Lung (tissue), 12 donors: ENCODE data around the gene CCL7. TPM values are rescaled to one million over a fixed set of nuclear protein-coding genes. Genes with fewer than 3 reads are reported as not detected.
A peak's percentile ranks its signal among the peaks of the same experiment; 100 is the strongest.

ENCODE experiments used
- ATAC-seq: fragments of 200-7000 bp; cut with Tn5 transposase; one replicate; pipeline ENCODE4 v1.9.1; 2020; ENCODE audit warnings: moderate number of reproducible peaks; ENCODE audit not compliant: insufficient read depth, low FRiP score
- DNase-seq, 3 donors: peaks; one replicate each; pipeline ENCODE4 v3.0.0-alpha.2; 2013 to 2017
- H3K27ac ChIP-seq, 2 donors: one replicate each; pipeline ENCODE4 v1.5.1; 2013; ENCODE audit warnings: mild to moderate bottlenecking in 2 of 2, moderate library complexity in 2 of 2, control low read depth in 1 of 2, inconsistent platforms in 1 of 2, low read depth in 1 of 2, low read length in 1 of 2
- H3K27me3 ChIP-seq, 3 donors: one replicate each; pipeline ENCODE4 v1.5.1; 2013; ENCODE audit warnings: low read length in 2 of 3; ENCODE audit not compliant: control insufficient read depth in 3 of 3, insufficient read depth in 3 of 3
- H3K36me3 ChIP-seq, 4 donors: one replicate each; pipeline ENCODE4 v1.5.1; 2013; ENCODE audit warnings: low read length in 4 of 4, mild to moderate bottlenecking in 1 of 4, moderate library complexity in 1 of 4; ENCODE audit not compliant: control insufficient read depth in 4 of 4, insufficient read depth in 4 of 4
- H3K4me1 ChIP-seq, 5 donors: one replicate each; pipeline ENCODE4 v1.5.1; 2013; ENCODE audit warnings: low read length in 5 of 5, mild to moderate bottlenecking in 2 of 5, moderate library complexity in 1 of 5; ENCODE audit not compliant: control insufficient read depth in 5 of 5, insufficient read depth in 5 of 5
- H3K4me3 ChIP-seq: one replicate; pipeline ENCODE4 v1.5.1; 2013; ENCODE audit warnings: mild to moderate bottlenecking, control low read depth, moderate library complexity
- H3K9ac ChIP-seq, 2 donors: one replicate each; pipeline ENCODE4 v1.5.1; 2013; ENCODE audit warnings: low read length in 2 of 2, control low read depth in 1 of 2; ENCODE audit not compliant: insufficient read depth in 1 of 2
- H3K9me3 ChIP-seq, 4 donors: one replicate each; pipeline ENCODE4 v1.5.1; 2013; ENCODE audit warnings: low read length in 3 of 4, mild to moderate bottlenecking in 1 of 4, moderate library complexity in 1 of 4; ENCODE audit not compliant: control insufficient read depth in 4 of 4, insufficient read depth in 3 of 4
- WGBS, 2 donors: extraction: QIAGEN DNeasy Blood & Tissue Kit; methylation state at CpG; one replicate each; pipeline ENCODE4 v1.1.7; 2013; 5-methylcytosine and 5-hydroxymethylcytosine counted together
- polyA plus RNA-seq, 2 donors: library from polyadenylated mRNA; stranded (reverse); fragments of 200-250 nt; gene quantifications; one replicate each; pipeline ENCODE4 v1.2.1, GENCODE V29; 2013
- total RNA-seq, 2 donors: library from RNA; depleted of rRNA in 1 of 2; stranded (reverse); fragments of >200 nt in 1 of 2; gene quantifications; one replicate each; pipeline ENCODE4 v1.2.1, GENCODE V29; 2014 to 2021
- TF ChIP-seq, protein P1 (sequence below): IDR thresholded peaks from 2 replicates; pipeline ENCODE4 v1.5.1; 2012; ENCODE audit warnings: mild to moderate bottlenecking; ENCODE audit errors: control extremely low read depth, extremely low read depth
- donor health status: control.
- donor health status: control.
- donor health status: Bipolar disorder and iron deficiency.
- donor health status: healthy.
- donor health status: DM: yes; HTN: yes; CAD: no.

The CCL7 gene
- total and polyA plus RNA-seq, 4 donors, result 1.0 to 44.9 (median 1.0) TPM; not detected in 1

DNA sequence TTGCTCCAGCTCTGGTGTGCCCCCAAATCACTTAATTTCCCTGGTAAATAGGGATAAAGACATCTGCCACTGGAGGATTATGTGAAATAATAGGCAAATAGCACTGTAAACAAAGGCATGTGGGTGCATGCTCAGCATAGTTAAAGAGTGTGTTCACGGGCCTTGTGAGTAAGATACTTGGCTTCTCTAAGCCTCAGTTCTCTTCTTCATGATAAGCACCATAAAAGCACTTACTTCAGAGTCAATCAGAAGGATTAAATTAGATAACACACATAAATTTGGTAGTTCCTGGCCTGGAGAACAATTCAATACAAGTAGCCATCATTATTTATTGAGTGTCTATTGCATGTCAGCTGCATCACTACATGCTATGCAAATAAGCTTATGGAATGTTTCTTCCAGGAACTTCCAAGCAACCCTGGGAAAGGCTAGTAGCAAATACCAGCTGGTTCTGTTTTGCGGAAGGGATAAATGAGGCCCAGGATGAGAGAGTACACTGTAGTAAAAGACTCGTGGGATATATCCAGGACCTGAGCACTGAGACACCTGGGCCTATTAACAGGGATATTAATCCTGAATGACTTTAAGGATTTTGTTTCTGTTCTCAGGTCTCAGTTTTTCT lies 30.0 kb downstream of the CCL7 start:
- peaks cover 0 to 7% (median 0%) of the 10 kb centered on the region in 5 donors for H3K4me1 ChIP-seq
- peak in 1 of 3 donors; percentile 16 for DNase-seq
- WGBS, 2 donors, result 77 to 92% methylated on average over 3 of the region's 3 CpGs
- peak overlapping the region in 1 of 2 donors; percentile 43 for H3K27ac ChIP-seq
- TF ChIP-seq, protein P1, sequence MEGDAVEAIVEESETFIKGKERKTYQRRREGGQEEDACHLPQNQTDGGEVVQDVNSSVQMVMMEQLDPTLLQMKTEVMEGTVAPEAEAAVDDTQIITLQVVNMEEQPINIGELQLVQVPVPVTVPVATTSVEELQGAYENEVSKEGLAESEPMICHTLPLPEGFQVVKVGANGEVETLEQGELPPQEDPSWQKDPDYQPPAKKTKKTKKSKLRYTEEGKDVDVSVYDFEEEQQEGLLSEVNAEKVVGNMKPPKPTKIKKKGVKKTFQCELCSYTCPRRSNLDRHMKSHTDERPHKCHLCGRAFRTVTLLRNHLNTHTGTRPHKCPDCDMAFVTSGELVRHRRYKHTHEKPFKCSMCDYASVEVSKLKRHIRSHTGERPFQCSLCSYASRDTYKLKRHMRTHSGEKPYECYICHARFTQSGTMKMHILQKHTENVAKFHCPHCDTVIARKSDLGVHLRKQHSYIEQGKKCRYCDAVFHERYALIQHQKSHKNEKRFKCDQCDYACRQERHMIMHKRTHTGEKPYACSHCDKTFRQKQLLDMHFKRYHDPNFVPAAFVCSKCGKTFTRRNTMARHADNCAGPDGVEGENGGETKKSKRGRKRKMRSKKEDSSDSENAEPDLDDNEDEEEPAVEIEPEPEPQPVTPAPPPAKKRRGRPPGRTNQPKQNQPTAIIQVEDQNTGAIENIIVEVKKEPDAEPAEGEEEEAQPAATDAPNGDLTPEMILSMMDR, result no peak
- H3K36me3 ChIP-seq, result no peaks in the 10 kb centered on the region
- H3K27me3 ChIP-seq, result no peaks in the 10 kb centered on the region
- H3K4me3 ChIP-seq, result no peak overlapping the region
- no peaks in the 10 kb centered on the region for H3K9me3 ChIP-seq
- no peak for ATAC-seq
- no peak overlapping the region for H3K9ac ChIP-seq

DNA sequence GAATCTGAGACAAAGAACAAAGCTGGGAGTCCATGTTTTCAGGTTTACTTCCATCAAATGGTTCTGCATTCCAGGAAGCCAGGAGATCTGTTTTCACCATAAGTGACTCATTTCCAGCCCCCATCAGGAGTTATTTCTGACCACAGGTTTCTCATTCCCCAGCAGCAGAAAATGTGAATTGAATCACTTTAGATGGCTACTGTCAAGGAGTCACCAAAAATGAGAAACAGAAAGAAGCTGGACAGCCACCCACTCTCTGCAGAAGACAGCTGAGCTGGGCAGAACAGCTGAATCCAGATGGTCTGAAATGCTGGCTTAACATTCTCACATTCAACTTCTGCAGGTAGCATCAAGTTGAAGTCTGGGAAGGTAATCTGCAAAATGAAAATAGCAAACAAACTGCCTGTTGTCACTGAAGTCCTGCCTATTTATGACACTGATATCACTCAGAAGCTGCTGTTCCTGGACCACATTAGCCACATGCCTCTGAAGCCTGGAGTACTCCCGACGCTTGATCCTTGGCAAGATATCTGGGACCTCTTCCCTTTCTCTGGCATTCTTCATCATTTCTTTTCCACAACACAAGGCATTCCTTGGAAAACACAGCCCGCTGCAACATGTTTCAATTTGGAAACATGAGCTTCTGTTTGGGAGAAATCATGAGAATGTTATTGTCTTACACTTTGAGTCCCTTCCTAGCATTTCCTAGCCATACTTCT lies 30.8 kb downstream of the CCL7 start:
- H3K27me3 ChIP-seq, result no peaks in the 10 kb centered on the region
- ATAC-seq, result no peak
- no peaks in the 10 kb centered on the region for H3K36me3 ChIP-seq
- H3K9ac ChIP-seq, result no peak overlapping the region
- H3K4me3 ChIP-seq, result no peak overlapping the region
- peak in 2 of 3 donors; percentile 20 to 32 for DNase-seq
- WGBS, 2 donors, result 82 to 92% methylated on average over 3 of the region's 3 CpGs
- no peaks in the 10 kb centered on the region for H3K9me3 ChIP-seq
- peaks cover 0 to 7% (median 0%) of the 10 kb centered on the region in 5 donors for H3K4me1 ChIP-seq
- peak overlapping the region in 1 of 2 donors; percentile 36 for H3K27ac ChIP-seq
- TF ChIP-seq, protein P1, result no peak

DNA sequence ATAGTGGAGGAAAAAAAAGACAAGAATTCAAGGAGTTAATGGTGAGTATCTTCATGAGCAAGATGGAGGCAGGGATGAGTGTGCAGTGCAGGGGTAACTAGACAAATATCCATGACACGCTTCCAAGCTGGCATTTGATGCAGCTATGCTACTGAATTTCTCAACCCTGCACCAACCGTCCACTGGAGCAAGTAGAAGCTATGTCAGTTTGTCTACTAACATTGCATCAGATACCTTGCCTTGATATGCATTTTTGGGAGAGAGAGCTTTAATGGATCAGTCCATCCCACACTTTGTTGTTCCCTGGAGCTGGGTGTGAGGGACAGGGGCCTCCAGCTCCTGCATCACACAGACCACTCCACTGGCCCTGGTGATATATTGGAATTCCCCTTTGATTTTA lies 32.0 kb downstream of the CCL7 start:
- 68 to 85% methylated on average over 2 of the region's 2 CpGs for WGBS, 2 donors
- no peak for DNase-seq
- Histone ChIP-seq H3K9me3 (no peaks in the 10 kb centered on the region), H3K27ac (no peak overlapping the region), H3K27me3 (no peaks in the 10 kb centered on the region), H3K9ac (no peak overlapping the region), H3K4me1 (peaks cover 0 to 7% (median 3%) of the 10 kb centered on the region in 5 donors), H3K36me3 (no peaks in the 10 kb centered on the region), H3K4me3 (no peak overlapping the region)
- TF ChIP-seq, protein P1, result no peak
- ATAC-seq, result no peak
